GM19351 (cell line): ENCODE data around the gene BEGAIN.
A peak's percentile ranks its signal among the peaks of the same experiment; 100 is the strongest.

ENCODE experiments used
- ATAC-seq: cut with Tn5 transposase; IDR thresholded peaks from one replicate; pipeline ENCODE4 v1.9.1; 2021; ENCODE audit warnings: mild to moderate bottlenecking, moderate library complexity; ENCODE audit not compliant: unreplicated experiment

The BEGAIN gene

DNA sequence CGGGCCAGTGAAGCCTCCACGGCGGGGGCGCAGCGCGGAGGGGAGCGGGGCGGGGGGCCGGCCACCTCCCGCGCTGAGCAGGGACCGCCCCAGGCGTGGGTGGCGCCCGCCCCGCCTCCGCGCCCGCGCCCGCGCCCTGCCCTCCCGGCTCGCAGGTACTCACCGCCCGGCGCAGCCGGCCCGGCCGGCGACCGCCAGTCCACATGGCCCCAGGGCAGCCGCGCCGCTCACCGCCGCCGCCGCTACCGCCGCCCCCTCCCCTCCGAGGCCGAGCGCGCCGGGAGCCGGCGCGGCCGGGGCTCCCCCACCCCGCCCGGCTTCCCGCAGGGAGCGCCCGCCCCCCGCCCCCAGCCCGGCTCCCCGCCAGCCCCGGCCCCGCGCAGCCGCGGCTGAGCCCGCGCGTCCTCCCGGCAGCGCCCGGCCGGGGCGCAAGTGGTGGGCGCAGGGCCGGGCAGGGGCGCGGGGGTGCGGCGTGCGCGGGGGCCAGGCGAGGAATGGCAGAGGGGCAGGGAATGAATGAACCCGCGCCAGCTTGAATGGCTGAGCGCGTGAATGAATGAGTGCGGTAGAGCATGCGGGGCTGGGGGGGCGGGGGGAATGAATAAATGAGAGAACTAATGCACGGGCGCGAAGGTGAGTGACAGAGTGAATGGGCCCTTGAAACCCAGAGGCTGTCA is at the start of gene BEGAIN:
Gene BEGAIN, minus strand, starts transcription at position 332 of the 677 bp plus-strand sequence. Its CDS starts 127 bp downstream, at position 205.
- ATAC-seq = peak; percentile 41

- no peak for ATAC-seq
Observed at GRCh38 chr14:100636559-100636958, 49.3 kb upstream of the BEGAIN start.

DNA sequence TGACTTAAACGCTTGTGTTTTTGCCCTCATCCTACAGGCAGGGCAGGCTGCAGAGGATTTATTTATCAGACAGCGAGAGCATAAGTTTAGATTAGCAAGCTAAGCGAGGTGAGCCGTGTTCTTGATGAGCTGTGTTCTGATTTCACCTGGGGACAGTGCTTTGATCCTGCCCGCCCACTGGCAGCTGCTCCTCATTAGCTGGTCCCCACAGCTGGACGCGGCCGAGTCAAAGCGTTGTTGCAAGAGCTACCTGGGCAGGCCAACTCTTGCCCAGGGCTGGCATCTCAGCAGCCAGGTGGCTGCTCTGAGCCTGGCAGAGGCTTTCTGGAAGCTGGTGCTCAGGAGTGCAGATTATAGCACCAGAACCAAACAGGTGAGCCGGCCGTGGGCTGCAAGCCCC is 46.8 kb upstream of the BEGAIN start:
- ATAC-seq = no peak

- no peak for ATAC-seq
Observed at GRCh38 chr14:100633406-100633805, 46.2 kb upstream of the BEGAIN start.

- no peak for ATAC-seq
Observed at GRCh38 chr14:100629696-100630095, 42.5 kb upstream of the BEGAIN start.

DNA sequence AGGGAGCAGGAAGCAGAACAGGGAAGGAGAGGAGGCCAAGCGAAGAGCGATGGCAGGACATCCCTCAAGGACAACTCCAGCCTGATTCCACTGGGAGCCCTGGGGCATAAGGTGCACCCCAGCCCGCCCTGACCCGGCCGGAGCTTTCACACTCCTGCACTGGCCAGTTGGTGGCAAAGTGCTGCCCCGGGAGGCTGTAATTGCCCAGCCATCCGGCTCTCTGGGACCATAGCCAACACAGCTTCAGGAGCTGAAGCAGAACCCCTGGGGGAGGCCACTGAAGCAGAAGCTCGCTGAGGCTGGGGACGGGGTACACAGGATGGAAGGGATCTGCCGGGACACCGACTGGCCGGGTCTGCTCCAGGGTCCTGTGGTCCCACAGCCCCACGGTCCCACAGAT is 41.9 kb upstream of the BEGAIN start:
- no peak for ATAC-seq

- ATAC-seq = no peak
Observed at GRCh38 chr14:100628225-100628624, 41.0 kb upstream of the BEGAIN start.

DNA sequence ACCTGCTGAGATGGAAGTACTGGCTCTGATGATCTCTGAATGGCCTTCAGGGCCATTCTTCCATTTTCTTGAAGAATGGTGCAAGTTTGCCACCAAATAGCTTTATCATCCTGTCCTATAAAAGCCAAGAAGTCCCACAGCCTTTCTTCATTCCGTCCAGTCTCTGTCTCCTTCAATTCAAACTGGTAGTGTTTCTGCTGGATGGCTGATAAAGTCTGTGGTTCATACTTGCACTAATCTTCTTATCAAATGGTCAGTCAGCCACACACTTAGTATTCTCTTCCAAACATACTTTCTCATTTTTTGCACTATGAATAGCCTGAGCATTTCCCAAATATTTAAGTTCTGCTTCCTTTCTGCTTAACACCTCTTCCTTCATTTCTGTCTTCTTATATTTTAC is 39.4 kb upstream of the BEGAIN start:
- no peak for ATAC-seq

- ATAC-seq = no peak
Observed at GRCh38 chr14:100623961-100624360, 36.7 kb upstream of the BEGAIN start.

DNA sequence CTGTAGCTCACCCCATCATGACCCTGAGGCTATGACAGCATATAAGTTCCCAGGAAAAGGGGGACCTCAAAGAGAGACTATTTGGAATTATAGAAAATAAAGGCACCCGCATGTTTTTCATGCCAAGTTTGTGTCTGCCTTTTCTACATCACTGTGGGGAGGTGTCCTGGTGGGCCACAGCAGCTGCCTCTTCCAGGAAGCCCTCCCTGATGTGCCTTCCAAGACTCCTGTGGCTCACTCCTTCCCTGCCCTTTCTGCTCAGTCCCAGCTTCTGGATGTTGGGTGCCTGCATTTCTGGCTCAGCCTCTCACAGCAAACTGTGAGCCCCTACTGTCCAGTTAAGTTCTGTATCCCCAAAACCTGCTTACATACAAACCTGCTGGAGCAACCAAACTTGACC is 36.3 kb upstream of the BEGAIN start:
- ATAC-seq = no peak

GRCh38 chr14:100622708-100623485 is 35.7 kb upstream of the BEGAIN start:
- no peak for ATAC-seq

DNA sequence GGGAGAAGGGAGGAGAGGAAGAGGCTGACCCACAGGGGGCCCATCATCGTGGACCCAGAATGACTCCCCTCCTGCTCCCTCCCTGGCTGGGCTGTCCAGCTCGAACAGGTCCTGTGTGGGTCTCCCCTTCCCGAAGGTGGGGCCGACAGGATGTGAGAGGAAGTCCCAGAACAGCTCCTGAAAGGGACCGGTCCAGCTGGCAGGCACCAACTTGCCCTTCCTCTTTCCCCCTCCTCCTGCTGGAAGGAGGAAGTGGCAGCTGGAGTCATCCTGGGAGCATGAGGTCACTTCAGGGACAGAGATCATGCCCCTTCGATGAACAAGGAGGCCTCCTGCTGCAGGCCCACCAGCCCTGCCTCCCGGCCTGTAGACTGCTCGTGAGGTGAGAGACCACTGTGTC is 35.0 kb upstream of the BEGAIN start:
- no peak for ATAC-seq

- ATAC-seq = no peak
Observed at GRCh38 chr14:100621806-100622205, 34.6 kb upstream of the BEGAIN start.

- ATAC-seq = no peak
Observed at GRCh38 chr14:100620255-100621100, 33.3 kb upstream of the BEGAIN start.

- ATAC-seq = no peak
Observed at GRCh38 chr14:100619396-100620254, 32.4 kb upstream of the BEGAIN start.

DNA sequence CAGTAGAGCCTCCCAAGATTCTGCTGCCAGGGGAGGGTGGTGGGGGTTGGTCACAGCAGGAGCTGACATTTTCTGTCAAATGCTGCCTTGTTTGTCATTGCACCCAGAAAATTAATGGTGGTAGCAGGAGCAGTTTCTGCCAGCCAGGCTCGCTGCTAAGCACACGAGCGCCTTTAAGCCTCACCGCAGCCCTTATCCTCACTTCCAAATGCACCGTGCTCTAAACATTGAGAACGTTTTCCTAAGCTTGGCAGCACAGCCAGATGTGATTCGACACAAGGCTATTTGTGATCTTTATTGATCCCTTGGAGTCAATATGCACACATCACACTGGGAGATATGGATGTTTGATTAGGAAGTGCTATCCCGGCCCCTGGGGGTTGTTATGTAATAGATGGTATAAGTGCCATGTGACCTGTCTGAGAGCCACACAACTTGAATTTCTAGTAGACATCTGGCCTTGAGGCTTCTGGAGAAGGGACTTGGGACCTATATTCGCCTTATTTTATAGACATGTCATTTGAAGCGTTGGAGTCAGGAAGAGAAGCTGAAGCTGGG is 31.6 kb upstream of the BEGAIN start:
- ATAC-seq = no peak

DNA sequence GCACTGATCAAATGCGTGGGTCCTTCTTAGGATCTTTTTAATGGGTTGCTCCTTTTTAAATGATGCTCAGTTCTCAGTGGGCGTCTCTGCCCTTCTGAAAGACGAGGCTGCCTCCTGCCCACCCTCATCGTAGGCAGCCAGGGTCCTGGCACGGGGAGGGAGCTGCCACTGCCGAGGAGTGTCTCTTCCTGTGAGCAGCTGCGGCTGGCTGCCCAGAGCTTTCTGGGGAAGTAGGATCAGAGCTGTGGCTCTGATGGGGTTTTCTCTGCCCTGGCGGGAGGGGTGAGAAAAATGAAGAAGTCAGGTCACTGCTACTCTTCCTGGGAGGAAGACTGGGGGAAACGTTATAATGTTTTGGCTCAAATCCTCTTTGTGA is 31.1 kb upstream of the BEGAIN start:
- no peak for ATAC-seq

- no peak for ATAC-seq
Observed at GRCh38 chr14:100617410-100618317, 30.4 kb upstream of the BEGAIN start.

- ATAC-seq = no peak
Observed at GRCh38 chr14:100616854-100617409, 29.7 kb upstream of the BEGAIN start.
